ENCODE results near the gene IPO11. TPM values are rescaled to one million over a fixed set of nuclear protein-coding genes. Genes with fewer than 3 reads are reported as not detected.

The IPO11 gene
- total RNA-seq, 1 donor from 2014 or later, result 96.0 TPM

GRCh38 chr5:62418462-62419076, 6.0 kb downstream of the IPO11 start:
- no peaks in the 10 kb centered on the region for H3K36me3 Mint-ChIP-seq (ENCODE audit: low read depth, unreplicated experiment)
- H3K27me3 Mint-ChIP-seq (ENCODE audit: unreplicated experiment), result no peaks in the 10 kb centered on the region
- H3K4me1 Mint-ChIP-seq (ENCODE audit: unreplicated experiment), result peaks cover 5% of the 10 kb centered on the region
- TF ChIP-seq CTCF (IDR thresholded peaks at IDR 0.05; ENCODE audit: unreplicated experiment), result no peak
- no peaks in the 10 kb centered on the region for H3K9me3 Mint-ChIP-seq (ENCODE audit: unreplicated experiment)
- no peak overlapping the region for H3K27ac Mint-ChIP-seq (ENCODE audit: unreplicated experiment)
- H3K4me3 Mint-ChIP-seq (ENCODE audit: unreplicated experiment), result no peak overlapping the region
- DNase-seq (ENCODE audit: low spot score), result no peak

DNA sequence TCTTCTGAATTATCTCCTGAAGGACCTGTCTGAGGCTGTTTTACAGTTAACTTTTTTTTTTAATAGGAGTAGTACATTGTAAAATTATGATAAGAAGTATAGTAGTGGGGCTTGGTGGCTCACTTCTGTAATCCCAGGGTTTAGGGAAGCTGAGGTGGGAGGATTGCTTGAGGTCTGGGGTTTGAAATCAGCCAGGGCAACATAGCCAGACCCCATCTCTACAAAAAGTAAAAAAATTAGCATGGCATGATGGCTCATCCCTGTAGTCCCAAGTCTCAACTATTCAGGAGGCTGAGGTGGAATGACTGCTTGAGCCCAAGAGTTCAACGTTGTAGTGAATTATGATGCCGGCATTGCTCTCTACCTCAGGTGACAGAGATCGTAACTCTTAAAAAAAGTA, 7.0 kb downstream of the IPO11 start:
- no peaks in the 10 kb centered on the region for H3K9me3 Mint-ChIP-seq (ENCODE audit: unreplicated experiment)
- H3K4me1 Mint-ChIP-seq (ENCODE audit: unreplicated experiment), result peaks cover 3% of the 10 kb centered on the region
- no peaks in the 10 kb centered on the region for H3K36me3 Mint-ChIP-seq (ENCODE audit: low read depth, unreplicated experiment)
- no peak overlapping the region for H3K4me3 Mint-ChIP-seq (ENCODE audit: unreplicated experiment)
- H3K27ac Mint-ChIP-seq (ENCODE audit: unreplicated experiment), result no peak overlapping the region
- no peak for DNase-seq (ENCODE audit: low spot score)
- no peaks in the 10 kb centered on the region for H3K27me3 Mint-ChIP-seq (ENCODE audit: unreplicated experiment)
- no peak for TF ChIP-seq CTCF (IDR thresholded peaks at IDR 0.05; ENCODE audit: unreplicated experiment)

DNA sequence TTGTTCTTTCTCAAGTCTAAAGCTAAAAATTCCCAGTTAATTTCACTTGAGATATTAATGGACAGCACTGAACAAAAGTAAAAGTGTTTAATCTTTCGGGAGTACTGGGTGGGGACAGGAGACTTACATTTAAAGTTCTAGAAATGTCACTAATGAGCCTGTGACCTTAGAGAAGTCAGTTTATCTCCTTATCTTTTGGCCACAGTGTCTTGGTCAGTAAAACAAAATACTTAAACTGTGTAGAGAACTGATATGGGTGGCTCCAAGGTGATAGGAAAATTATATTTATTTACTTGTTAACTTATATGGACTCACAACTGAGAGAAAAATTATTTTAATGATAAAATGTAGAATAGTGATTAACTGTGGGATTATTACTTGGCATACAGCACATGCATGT, 8.9 kb downstream of the IPO11 start:
- TF ChIP-seq CTCF (IDR thresholded peaks at IDR 0.05; ENCODE audit: unreplicated experiment), result no peak
- Mint-ChIP-seq H3K4me1 (ENCODE audit: unreplicated experiment) (no peaks in the 10 kb centered on the region), H3K4me3 (ENCODE audit: unreplicated experiment) (no peak overlapping the region), H3K9me3 (ENCODE audit: unreplicated experiment) (no peaks in the 10 kb centered on the region), H3K27ac (ENCODE audit: unreplicated experiment) (no peak overlapping the region), H3K36me3 (ENCODE audit: low read depth, unreplicated experiment) (no peaks in the 10 kb centered on the region), H3K27me3 (ENCODE audit: unreplicated experiment) (no peaks in the 10 kb centered on the region)
- DNase-seq (ENCODE audit: low spot score), result no peak

DNA sequence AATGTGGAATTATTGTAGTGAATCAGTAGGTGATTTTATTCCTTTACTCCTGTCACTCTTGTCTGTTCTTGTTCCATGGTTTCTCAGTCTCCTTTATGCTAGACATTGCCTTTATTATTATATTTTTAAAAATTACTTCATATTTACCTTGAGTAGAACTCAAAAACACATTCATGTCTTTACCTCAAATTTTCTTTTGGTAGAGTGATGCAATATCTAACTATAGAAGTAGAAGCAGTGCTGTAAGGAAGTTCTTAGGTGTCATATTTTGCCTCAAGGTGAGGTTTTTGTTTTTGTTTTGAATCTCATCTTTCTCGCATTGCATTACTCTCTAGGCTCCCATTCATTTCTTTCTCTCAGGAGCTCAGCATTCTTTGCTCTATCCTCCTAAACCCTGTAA, 12.2 kb downstream of the IPO11 start:
- Mint-ChIP-seq H3K9me3 (ENCODE audit: unreplicated experiment) (no peaks in the 10 kb centered on the region), H3K4me3 (ENCODE audit: unreplicated experiment) (no peak overlapping the region), H3K36me3 (ENCODE audit: low read depth, unreplicated experiment) (no peaks in the 10 kb centered on the region), H3K4me1 (ENCODE audit: unreplicated experiment) (no peaks in the 10 kb centered on the region), H3K27ac (ENCODE audit: unreplicated experiment) (no peak overlapping the region), H3K27me3 (ENCODE audit: unreplicated experiment) (no peaks in the 10 kb centered on the region)
- no peak for TF ChIP-seq CTCF (IDR thresholded peaks at IDR 0.05; ENCODE audit: unreplicated experiment)
- DNase-seq (ENCODE audit: low spot score), result no peak

- H3K9me3 Mint-ChIP-seq (ENCODE audit: unreplicated experiment), result no peaks in the 10 kb centered on the region
- H3K4me3 Mint-ChIP-seq (ENCODE audit: unreplicated experiment), result no peak overlapping the region
- H3K27me3 Mint-ChIP-seq (ENCODE audit: unreplicated experiment), result peaks cover 3% of the 10 kb centered on the region
- no peaks in the 10 kb centered on the region for H3K36me3 Mint-ChIP-seq (ENCODE audit: low read depth, unreplicated experiment)
- no peak for TF ChIP-seq CTCF (IDR thresholded peaks at IDR 0.05; ENCODE audit: unreplicated experiment)
- DNase-seq (ENCODE audit: low spot score), result no peak
- H3K27ac Mint-ChIP-seq (ENCODE audit: unreplicated experiment), result peak overlapping the region; percentile 0
- H3K4me1 Mint-ChIP-seq (ENCODE audit: unreplicated experiment), result no peaks in the 10 kb centered on the region
Measured at GRCh38 chr5:62431735-62432620, 19.4 kb downstream of the IPO11 start.

Measured in endothelial cell (in vitro differentiated cells).